ENCODE results near the gene SLC29A2. TPM values are rescaled to one million over a fixed set of nuclear protein-coding genes. Genes with fewer than 3 reads are reported as not detected.
A peak's percentile ranks its signal among the peaks of the same experiment; 100 is the strongest.

SLC29A2 gene
- total and polyA plus RNA-seq, 12 donors, result 7.8 to 50.6 (median 9.8) TPM

DNA sequence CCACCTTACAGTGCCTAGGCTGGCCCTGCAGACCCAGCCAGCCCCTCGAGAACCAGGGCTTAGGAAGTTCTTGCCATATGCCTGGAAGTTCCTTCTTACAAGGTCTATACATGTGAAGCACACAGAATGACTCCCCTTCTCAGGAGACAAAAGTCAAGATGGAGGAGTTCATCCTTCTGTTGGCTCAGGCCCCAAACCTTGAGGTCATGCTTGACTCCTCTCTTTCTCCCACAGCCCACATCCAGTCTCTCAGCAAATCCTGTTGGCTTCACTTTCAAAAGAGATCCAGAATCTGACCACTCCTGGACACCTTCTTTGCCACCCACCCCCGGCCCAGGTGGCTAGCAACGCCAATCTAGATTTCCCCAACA is 53.0 kb downstream of the SLC29A2 start:
- peaks cover 13 to 55% (median 28%) of the 10 kb centered on the region in 9 donors for H3K4me1 ChIP-seq
- TF ChIP-seq, protein P1, sequence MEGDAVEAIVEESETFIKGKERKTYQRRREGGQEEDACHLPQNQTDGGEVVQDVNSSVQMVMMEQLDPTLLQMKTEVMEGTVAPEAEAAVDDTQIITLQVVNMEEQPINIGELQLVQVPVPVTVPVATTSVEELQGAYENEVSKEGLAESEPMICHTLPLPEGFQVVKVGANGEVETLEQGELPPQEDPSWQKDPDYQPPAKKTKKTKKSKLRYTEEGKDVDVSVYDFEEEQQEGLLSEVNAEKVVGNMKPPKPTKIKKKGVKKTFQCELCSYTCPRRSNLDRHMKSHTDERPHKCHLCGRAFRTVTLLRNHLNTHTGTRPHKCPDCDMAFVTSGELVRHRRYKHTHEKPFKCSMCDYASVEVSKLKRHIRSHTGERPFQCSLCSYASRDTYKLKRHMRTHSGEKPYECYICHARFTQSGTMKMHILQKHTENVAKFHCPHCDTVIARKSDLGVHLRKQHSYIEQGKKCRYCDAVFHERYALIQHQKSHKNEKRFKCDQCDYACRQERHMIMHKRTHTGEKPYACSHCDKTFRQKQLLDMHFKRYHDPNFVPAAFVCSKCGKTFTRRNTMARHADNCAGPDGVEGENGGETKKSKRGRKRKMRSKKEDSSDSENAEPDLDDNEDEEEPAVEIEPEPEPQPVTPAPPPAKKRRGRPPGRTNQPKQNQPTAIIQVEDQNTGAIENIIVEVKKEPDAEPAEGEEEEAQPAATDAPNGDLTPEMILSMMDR (IDR thresholded peaks at IDR 0.05), result no peak
- no peaks in the 10 kb centered on the region for H3K9me3 ChIP-seq
- peaks cover 0 to 6% (median 0%) of the 10 kb centered on the region in 7 donors for H3K27me3 ChIP-seq
- 76 to 80% methylated on average over 3 of the region's 3 CpGs for WGBS, 2 donors
- intact Hi-C loops (cut with DNase I), result loop anchor here in 1 of 10 donors (10.0 kb wide), 1 partner anchor 66 kb away; no protein-coding TSS in a partner anchor
- H3K27ac ChIP-seq, result peak overlapping the region in 8 of 10 donors; percentile 46 to 92 (median 86)
- no peak overlapping the region for H3K4me3 ChIP-seq
- no peak for ATAC-seq
- DNase-seq, result no peak
- H3K36me3 ChIP-seq, result no peaks in the 10 kb centered on the region

DNA sequence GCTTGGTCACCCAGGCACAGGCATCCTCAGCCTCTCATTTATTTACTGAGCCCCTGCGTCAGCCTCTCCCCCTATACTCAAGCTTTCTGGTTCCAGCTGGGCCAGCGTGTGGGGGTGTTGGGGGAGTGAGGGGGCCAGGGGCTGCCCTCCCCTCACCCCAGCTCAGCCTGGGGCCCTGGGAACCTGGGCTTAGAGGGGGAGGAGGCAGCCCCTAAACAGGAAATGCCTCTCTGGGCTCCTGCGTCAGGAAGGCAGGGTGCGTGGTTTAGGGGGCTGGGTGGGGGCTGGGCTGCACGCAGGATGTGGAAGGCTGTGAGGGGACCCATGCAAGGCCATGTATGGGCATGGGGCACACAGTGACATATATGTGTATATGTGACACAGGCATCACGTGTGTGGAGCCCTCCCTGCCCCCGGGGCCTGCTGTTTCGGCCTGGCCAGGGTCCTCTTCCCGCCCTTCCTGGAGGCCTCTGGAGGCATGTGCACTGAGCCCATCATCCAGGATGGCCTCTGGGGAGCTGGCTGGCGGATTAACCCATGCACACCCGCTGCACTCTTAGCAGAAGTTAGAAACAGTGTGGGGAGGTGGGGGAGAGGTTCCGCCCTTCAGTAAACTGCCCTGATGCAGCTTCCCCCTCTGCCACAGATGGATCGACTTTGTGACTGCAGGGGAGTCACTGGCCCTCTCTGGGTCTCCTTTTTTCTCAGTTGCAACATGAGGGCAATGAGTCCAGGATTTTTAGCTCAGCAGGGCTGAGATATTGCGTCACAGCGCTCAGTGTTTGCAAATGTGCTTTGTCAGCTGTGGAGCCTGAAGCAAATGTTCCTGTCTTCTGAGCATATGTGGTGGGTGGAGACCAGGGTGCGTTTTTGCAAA is 53.6 kb downstream of the SLC29A2 start:
- intact Hi-C loops (cut with DNase I), result loop anchor here in 1 of 10 donors (10.0 kb wide), 1 partner anchor 67 kb away; no protein-coding TSS in a partner anchor
- no peaks in the 10 kb centered on the region for H3K9me3 ChIP-seq
- no peaks in the 10 kb centered on the region for H3K36me3 ChIP-seq
- H3K27me3 ChIP-seq, result peaks cover 0 to 6% (median 0%) of the 10 kb centered on the region in 7 donors
- DNase-seq (peak in 1 of 2 donors; percentile 63), ATAC-seq (peak in 7 of 8 donors; percentile 4 to 43 (median 14))
- TF ChIP-seq, protein P1 (IDR thresholded peaks at IDR 0.05), result no peak
- peaks cover 15 to 62% (median 34%) of the 10 kb centered on the region in 9 donors for H3K4me1 ChIP-seq
- H3K4me3 ChIP-seq, result peak overlapping the region in 6 of 10 donors; percentile 54 to 76 (median 62)
- H3K27ac ChIP-seq, result peak overlapping the region; percentile 77 to 92 (median 86)
- WGBS, 2 donors, result 38 to 39% methylated on average over 16 of the region's 16 CpGs

DNA sequence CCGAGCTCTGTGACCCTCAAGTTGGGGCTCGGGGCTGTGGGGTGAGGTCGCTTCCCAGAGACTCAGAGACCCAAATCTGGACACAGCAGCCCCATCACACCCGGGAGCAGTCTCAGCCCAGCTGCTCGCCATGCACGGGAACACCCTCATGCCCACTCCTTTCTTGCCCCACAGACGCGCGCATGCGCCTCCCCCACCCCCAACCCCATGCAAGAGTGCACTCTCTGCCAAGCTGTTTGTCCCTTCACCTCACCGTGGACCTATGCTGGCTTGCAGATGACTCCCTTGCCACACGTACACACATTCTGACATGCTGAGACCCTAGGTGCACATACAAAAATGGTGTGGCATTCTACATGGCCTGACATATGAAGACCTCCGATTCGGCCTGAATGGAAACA is 54.2 kb downstream of the SLC29A2 start:
- DNase-seq (peak; percentile 62 to 73), ATAC-seq (peak; percentile 6 to 36 (median 24))
- TF ChIP-seq, protein P1 (IDR thresholded peaks at IDR 0.05), result no peak
- Histone ChIP-seq H3K9me3 (no peaks in the 10 kb centered on the region), H3K27me3 (peaks cover 0 to 6% (median 0%) of the 10 kb centered on the region in 7 donors), H3K4me1 (peaks cover 15 to 61% (median 36%) of the 10 kb centered on the region in 9 donors), H3K36me3 (no peaks in the 10 kb centered on the region), H3K27ac (peak overlapping the region; percentile 77 to 92 (median 86)), H3K4me3 (peak overlapping the region in 9 of 10 donors; percentile 46 to 76 (median 60))
- intact Hi-C loops (cut with DNase I), result loop anchor here in 1 of 10 donors (10.0 kb wide), 1 partner anchor 67 kb away; no protein-coding TSS in a partner anchor
- 1 to 6% methylated on average over 14 of the region's 14 CpGs for WGBS, 2 donors

DNA sequence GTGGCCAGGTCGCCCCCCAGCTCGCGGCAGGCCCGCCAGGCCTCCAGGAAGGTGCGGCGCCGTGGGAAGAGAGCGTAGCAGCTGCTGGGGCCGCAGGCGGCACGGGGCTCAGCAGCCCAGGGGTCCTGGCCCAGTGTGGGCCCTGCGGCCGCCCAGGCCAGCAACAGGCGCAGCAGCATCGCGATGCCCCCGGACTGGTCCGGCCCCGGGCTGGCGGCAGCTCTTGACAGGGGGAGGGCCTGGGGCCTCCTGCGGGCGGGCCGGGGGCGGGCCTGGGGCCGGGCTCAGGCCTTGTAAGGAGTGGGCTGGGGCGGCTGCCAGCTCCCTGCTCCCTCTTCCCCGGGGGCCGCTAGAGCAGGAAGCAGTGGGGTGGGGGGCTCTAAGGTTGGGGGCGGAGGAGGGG is 54.7 kb downstream of the SLC29A2 start, which contains the start of gene CD248:
TSS of gene CD248 (minus strand) at position 196 of the 403 bp plus-strand sequence. CDS start at position 179, 17 bp downstream.
- peak; percentile 26 to 66 (median 54) for ATAC-seq
- peak within 1 kb of the TSS; percentile 25 to 76 (median 60) for H3K4me3 ChIP-seq
- intact Hi-C loops (cut with DNase I), result loop anchor here in 1 of 10 donors (10.0 kb wide), 1 partner anchor 68 kb away; no protein-coding TSS in a partner anchor
- peak within 1 kb of the TSS; percentile 77 to 92 (median 86) for H3K27ac ChIP-seq
- no peaks in the 10 kb centered on the region for H3K36me3 ChIP-seq
- 1 to 6% methylated on average over 27 to 29 of the region's 29 CpGs for WGBS, 2 donors
- no peaks in the 10 kb centered on the region for H3K9me3 ChIP-seq
- TF ChIP-seq, protein P1 (IDR thresholded peaks at IDR 0.05), result no peak
- peak; percentile 85 to 89 for DNase-seq
- peaks cover 0 to 6% (median 0%) of the 10 kb centered on the region in 7 donors for H3K27me3 ChIP-seq
- peaks cover 15 to 56% (median 41%) of the 10 kb centered on the region in 9 donors for H3K4me1 ChIP-seq
